Suprapubic skin (tissue), 4 donors: ENCODE results near the gene FCN2. TPM values are rescaled to one million over a fixed set of nuclear protein-coding genes. Genes with fewer than 3 reads are reported as not detected.

Experiments used
- DNase-seq, 2 donors: peaks; one replicate each; pipeline ENCODE4 v3.0.0-alpha.2; 2019; ENCODE audit warnings: low spot score in 2 of 2
- H3K27ac ChIP-seq: fragments of 200-600 bp; sonication (generic); one replicate; pipeline ENCODE4 v1.5.1; 2019
- H3K27me3 ChIP-seq: fragments of 200-600 bp; sonication (generic); one replicate; pipeline ENCODE4 v1.5.1; 2019
- H3K36me3 ChIP-seq: fragments of 200-600 bp; sonication (generic); one replicate; pipeline ENCODE4 v1.5.1; 2019
- H3K4me1 ChIP-seq: fragments of 200-600 bp; sonication (generic); one replicate; pipeline ENCODE4 v1.5.1; 2019
- H3K4me3 ChIP-seq: fragments of 200-600 bp; sonication (generic); one replicate; pipeline ENCODE4 v1.5.1; 2019; ENCODE audit warnings: mild to moderate bottlenecking
- H3K9me3 ChIP-seq: fragments of 200-600 bp; sonication (generic); one replicate; pipeline ENCODE4 v1.5.1; 2019
- EP300 ChIP-seq: sonication (generic); formaldehyde crosslinking; IDR thresholded peaks from one replicate; pipeline ENCODE4 v1.6.1; 2017; ENCODE audit warnings: antibody characterized with exemption
- POLR2A ChIP-seq, 2 donors: fragments of 450-650 bp; IDR thresholded peaks; one replicate each; pipeline ENCODE4 v1.6.1; 2017; ENCODE audit warnings: antibody characterized with exemption in 2 of 2, mild to moderate bottlenecking in 2 of 2, moderate library complexity in 2 of 2
- POLR2AphosphoS5 ChIP-seq, 3 donors: sonication (generic); formaldehyde crosslinking; IDR thresholded peaks; one replicate each; pipeline ENCODE4 v1.6.1; 2017; ENCODE audit warnings: antibody characterized with exemption in 3 of 3
- WGBS: methylation state at CpG from one replicate; pipeline ENCODE4 v1.1.5; 2018; 5-methylcytosine and 5-hydroxymethylcytosine counted together
- total RNA-seq, 4 donors: library from RNA; depleted of rRNA; stranded (reverse); fragments of >200 nt; gene quantifications; one replicate each; pipeline ENCODE4 v1.1.0, GENCODE V29; 2016
- TF ChIP-seq, protein P1 (sequence below), 2 donors: fragments of 200-600 bp in 1 of 2; fragments of 450-650 bp in 1 of 2; sonication (generic) in 1 of 2; IDR thresholded peaks; one replicate each; pipeline ENCODE4 v1.5.1; 2016 to 2019; ENCODE audit warnings: antibody characterized with exemption in 2 of 2, mild to moderate bottlenecking in 1 of 2, moderate library complexity in 1 of 2

Gene FCN2
- total RNA-seq, 4 donors from 2014 or later = 1.4 TPM; not detected in 3

DNA sequence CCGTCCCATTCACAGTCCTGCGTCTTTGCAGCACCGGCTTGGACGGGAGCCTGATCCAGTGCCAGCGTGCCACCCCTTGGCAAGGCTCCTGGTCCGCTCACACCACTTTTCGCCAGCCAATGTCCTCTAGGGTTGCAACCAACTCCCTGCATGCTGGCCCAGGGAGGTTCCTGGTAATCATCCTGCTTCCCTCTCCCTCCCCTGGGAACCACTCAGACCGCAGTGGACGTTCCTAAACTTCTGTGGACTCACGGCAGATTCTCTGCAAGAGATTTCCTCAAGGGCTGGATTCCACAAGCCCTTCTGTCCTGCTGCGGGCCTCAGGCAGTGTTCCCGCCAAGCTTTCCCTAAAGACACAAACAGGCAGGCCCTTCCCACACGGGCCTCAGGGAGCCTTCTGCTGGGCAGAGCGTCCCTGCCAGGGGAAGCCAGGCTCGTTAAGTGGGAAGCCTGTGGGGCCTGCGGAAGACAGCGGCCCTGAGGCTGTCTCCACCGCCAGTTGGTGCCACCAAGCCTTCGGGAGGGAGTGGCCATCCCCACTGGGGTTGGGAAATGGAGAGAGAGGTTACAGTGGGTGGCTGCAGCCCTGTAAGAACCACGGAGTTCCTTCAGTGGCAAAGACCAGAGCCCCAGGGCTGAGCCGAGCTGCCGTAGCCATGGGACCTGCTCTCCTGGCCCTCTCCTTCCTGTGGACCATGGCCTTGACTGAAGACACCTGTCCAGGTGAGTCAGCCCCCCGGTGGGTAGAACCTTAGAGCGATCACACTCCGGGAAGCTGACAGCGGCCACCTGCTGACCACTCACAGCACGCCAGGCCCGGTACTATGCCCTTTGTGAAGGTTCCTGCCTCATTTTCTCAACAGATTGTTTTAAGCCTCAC is 16.4 kb upstream of the FCN2 start:
- peaks cover 12% of the 10 kb centered on the region for H3K27me3 ChIP-seq
- H3K4me1 ChIP-seq = peaks cover 9% of the 10 kb centered on the region
- TF ChIP-seq, protein P1, sequence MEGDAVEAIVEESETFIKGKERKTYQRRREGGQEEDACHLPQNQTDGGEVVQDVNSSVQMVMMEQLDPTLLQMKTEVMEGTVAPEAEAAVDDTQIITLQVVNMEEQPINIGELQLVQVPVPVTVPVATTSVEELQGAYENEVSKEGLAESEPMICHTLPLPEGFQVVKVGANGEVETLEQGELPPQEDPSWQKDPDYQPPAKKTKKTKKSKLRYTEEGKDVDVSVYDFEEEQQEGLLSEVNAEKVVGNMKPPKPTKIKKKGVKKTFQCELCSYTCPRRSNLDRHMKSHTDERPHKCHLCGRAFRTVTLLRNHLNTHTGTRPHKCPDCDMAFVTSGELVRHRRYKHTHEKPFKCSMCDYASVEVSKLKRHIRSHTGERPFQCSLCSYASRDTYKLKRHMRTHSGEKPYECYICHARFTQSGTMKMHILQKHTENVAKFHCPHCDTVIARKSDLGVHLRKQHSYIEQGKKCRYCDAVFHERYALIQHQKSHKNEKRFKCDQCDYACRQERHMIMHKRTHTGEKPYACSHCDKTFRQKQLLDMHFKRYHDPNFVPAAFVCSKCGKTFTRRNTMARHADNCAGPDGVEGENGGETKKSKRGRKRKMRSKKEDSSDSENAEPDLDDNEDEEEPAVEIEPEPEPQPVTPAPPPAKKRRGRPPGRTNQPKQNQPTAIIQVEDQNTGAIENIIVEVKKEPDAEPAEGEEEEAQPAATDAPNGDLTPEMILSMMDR (IDR thresholded peaks at IDR 0.05) = no peak
- TF ChIP-seq POLR2A (IDR thresholded peaks at IDR 0.05) (no peak), POLR2AphosphoS5 (IDR thresholded peaks at IDR 0.05) (no peak), EP300 (no peak)
- no peak overlapping the region for H3K4me3 ChIP-seq
- peak overlapping the region; percentile 18 for H3K27ac ChIP-seq
- peak; percentile 62 to 69 for DNase-seq
- H3K36me3 ChIP-seq = no peaks in the 10 kb centered on the region
- 68% methylated on average over 22 of the region's 28 CpGs for WGBS
- H3K9me3 ChIP-seq = no peaks in the 10 kb centered on the region

DNA sequence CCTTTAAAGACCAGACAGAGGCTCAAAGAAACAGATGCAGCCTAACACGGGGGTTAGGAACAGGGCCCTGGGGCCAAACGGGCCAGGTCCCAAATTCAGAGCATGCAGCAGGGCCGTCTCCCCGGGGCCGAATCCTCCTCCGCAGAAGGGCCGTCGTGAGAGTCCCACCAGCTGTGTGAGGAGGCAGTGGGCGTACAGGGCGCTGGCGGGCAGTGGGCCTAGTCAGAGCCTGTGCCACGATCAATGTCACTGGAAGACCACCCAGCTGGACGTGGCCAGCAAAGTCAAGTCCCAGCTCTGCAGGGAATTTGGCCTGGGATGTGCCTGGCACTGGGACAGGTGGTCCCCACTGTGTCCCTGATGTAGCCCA is 15.8 kb upstream of the FCN2 start:
- DNase-seq = peak; percentile 44 to 56
- Histone ChIP-seq H3K4me3 (no peak overlapping the region), H3K36me3 (no peaks in the 10 kb centered on the region), H3K9me3 (no peaks in the 10 kb centered on the region), H3K27ac (no peak overlapping the region), H3K27me3 (peaks cover 15% of the 10 kb centered on the region), H3K4me1 (peaks cover 9% of the 10 kb centered on the region)
- TF ChIP-seq, protein P1 (IDR thresholded peaks at IDR 0.05) = no peak
- TF ChIP-seq EP300 (no peak), POLR2A (IDR thresholded peaks at IDR 0.05) (no peak)
- 86% methylated on average over 2 of the region's 13 CpGs for WGBS

DNA sequence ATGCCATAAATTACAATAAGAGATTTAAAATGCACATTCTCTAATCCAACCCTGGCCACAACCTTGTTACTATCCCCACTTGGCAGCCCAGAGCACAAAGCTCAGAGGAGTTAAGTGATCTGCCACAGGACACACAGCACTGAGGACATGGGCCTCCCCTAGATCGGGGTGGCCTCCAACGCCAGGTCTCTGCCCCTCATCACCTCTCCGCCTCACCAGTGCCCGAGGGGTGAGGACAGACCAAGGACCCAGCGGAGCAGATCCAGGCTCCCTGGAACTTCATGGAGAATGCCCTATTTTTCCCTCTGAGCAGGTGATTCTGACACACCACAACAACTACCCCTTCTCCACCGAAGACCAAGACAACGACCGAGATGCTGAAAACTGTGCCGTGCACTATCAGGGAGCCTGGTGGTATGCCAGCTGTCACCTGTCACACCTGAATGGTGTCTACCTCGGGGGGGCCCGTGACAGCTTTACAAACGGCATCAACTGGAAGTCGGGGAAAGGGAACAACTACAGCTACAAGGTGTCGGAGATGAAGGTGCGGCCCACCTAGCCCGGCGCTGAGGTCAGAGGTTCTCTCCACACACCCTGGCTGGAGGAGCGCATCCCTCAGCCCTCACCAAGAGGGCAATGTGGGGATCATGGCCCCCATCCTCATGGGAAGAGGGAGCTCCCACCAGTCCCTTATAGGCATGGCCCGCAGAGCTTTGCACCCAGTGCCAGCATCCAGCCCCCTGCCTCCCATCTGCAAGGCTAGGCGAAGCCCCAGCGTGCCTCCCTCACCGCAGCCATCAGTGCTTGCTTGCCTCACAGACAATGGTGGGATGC is 12.5 kb upstream of the FCN2 start:
- Histone ChIP-seq H3K4me3 (no peak overlapping the region), H3K27ac (no peak overlapping the region), H3K27me3 (peaks cover 27% of the 10 kb centered on the region), H3K9me3 (no peaks in the 10 kb centered on the region), H3K4me1 (peaks cover 9% of the 10 kb centered on the region), H3K36me3 (no peaks in the 10 kb centered on the region)
- WGBS = 94% methylated on average over 18 of the region's 22 CpGs
- DNase-seq = peak in 1 of 2 donors; percentile 60
- TF ChIP-seq EP300 (no peak), POLR2AphosphoS5 (IDR thresholded peaks at IDR 0.05) (no peak), POLR2A (IDR thresholded peaks at IDR 0.05) (no peak)
- TF ChIP-seq, protein P1 (IDR thresholded peaks at IDR 0.05) = no peak

DNA sequence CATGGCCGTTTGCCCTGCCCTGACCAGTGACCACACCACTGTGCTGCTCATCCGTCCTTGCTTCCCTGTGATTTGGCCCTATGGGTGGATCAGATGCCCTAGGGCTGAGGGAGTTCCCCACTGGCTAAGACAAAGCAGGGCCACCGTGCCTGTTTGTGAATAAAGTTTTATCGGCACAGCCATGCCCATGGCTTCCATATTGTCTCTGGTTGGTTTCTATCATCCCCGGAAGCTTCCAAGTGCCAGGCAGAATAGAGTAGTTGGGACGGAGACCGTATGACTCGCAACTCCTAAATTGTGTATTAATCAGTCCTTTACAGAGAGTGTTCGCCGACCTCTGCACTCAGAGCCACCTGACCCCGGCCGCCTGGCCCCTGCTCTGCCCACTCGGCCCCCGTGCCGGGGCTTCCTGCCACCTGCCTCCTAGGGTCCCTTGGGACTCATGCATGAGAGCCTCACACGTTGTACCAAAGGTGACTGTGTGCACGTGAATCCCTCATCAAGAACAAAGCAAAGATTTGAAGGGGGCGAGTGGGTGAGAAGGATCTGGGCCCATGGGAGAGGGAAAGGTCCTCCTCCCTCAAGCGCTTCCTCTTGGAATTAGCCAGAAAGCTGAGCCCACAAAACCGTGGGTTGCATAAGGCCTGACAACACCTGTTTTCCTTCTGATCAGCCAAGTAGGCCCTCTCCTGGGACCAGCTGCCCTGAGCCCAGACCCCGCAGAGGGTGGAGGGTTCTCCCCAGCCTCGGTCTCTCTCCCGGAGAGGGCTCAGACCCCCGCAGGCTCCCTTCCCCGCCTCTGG is 11.7 kb upstream of the FCN2 start:
- Histone ChIP-seq H3K36me3 (no peaks in the 10 kb centered on the region), H3K4me3 (no peak overlapping the region), H3K27ac (no peak overlapping the region), H3K9me3 (no peaks in the 10 kb centered on the region), H3K4me1 (peaks cover 7% of the 10 kb centered on the region), H3K27me3 (peaks cover 31% of the 10 kb centered on the region)
- WGBS = 90% methylated on average over 18 of the region's 25 CpGs
- DNase-seq = peak in 1 of 2 donors; percentile 72
- TF ChIP-seq POLR2AphosphoS5 (IDR thresholded peaks at IDR 0.05) (no peak), POLR2A (IDR thresholded peaks at IDR 0.05) (no peak), EP300 (no peak)
- TF ChIP-seq, protein P1 (IDR thresholded peaks at IDR 0.05) = no peak
